RPMI7951 (cell line): ENCODE results near the gene FAM89A. TPM values are rescaled to one million over a fixed set of nuclear protein-coding genes. Genes with fewer than 3 reads are reported as not detected.

Experiments
- DNase-seq: peaks from one replicate; pipeline ENCODE4 v3.0.0-alpha.2; 2012; ENCODE audit warnings: low read depth
- total RNA-seq: library from RNA; depleted of rRNA; stranded (reverse); fragments of >200 nt; shearing (Covaris generic); gene quantifications from 2 replicates; pipeline ENCODE4 v1.2.3, GENCODE V29; 2014; rRNA removed

Gene FAM89A
- 18.9 and 20.7 TPM in 2 replicates for total RNA-seq

DNA sequence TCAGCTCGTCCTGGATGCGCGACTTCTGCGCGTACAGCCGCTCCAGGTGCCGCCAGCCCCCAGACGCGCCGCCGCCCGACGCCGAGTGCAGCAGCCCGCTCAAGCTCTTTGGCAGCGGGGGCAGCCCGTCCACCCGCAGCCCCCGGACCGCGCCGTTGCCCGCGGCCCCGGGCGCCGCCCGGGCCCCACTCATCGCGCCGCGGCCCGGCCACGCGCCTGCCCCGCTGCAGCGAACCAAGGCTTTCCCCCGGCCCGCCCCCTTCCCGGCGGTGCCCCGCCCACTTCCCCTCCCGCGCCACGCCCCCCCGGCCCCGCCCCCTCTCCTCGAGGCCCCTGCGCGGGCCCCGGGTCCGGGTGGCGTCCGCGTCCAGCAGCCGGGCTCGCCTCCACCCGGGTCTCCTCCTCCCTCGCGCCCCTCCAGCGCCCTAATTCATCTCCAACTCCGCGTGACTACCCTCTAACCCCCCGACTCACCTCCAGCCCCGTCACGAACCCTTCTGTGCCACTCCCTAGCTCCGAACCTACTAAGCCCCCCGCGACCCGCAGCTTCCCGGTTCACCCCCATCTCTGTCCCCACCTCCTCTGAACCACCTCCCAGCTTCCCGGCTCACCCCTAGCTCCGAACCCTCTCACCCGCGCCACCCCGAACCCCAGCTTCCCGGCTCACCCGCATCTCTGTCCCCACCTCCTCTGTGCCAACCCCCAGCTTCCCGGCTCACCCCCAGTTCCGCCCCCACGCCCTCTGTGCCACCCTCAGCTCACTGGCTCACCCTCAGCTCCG, at the start of gene FAM89A:
Gene FAM89A, minus strand, starts transcription at position 236 of the 781 bp plus-strand sequence. Its CDS starts 43 bp downstream, at position 193.
- peak; percentile 44 for DNase-seq

GRCh38 chr1:231084353-231084752, 44.3 kb upstream of the FAM89A start:
- DNase-seq, result no peak

DNA sequence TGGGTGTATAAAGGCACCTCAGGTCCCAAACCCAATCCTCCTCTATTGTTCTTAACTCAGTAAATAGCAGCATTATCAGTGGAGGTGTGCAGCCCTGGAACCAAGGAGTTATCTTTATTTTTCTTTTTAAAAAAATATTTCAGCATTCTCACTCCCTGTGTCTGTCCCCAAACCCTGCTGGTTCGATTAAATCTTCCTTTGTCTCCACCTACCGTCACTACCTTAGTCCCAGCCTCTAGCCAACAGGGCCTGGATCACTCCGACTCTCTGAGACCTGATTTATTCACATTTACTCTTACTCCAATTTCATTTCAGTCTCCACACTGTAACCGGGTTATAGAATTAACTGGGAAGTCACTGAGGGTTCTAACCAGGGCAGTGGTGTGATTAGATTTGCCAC, 39.1 kb upstream of the FAM89A start:
- no peak for DNase-seq

- no peak for DNase-seq
Observed at GRCh38 chr1:231078250-231078649, 38.2 kb upstream of the FAM89A start.

DNA sequence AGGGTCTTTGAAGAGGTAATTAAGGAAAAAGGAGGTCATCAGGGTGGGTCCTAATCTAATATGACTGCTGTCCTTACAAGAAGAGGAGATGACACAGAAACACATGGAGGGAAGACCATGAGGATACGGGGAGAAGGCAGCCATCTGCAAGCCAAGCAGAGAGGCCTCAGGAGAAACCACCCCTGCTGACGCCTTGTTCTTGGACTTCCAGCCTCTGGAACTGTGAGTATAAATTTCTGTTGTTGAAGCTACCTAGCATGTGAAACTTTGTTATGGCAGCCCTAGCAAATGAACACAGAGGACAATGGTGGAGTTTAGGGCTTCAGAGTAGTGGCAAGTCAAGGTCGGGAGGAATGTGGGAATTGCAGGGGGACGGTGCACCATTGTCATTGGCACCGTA, 36.7 kb upstream of the FAM89A start:
- DNase-seq, result no peak

- DNase-seq, result no peak
Observed at GRCh38 chr1:231075497-231075896, 35.4 kb upstream of the FAM89A start.

DNA sequence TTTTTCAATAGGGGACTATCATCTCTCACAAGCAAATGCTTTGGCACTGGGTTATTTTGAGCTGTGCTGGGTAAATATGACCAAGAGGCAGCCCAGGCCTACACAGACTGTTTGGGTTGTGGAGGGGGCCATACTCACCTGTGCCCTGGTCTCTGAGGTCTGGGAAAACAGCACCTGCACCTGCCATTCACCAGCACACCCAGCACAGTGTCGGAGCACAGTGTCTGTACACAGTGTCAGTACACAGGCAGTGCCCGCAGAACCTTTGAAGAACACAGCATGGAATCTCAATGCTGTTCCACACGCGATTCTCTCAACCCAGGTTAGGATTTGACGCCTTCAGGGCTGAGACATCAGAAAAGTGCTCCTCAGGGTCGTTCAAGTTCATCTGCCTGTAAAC, 35.0 kb upstream of the FAM89A start:
- no peak for DNase-seq

- DNase-seq, result no peak
Observed at GRCh38 chr1:231074046-231074445, 34.0 kb upstream of the FAM89A start.

DNA sequence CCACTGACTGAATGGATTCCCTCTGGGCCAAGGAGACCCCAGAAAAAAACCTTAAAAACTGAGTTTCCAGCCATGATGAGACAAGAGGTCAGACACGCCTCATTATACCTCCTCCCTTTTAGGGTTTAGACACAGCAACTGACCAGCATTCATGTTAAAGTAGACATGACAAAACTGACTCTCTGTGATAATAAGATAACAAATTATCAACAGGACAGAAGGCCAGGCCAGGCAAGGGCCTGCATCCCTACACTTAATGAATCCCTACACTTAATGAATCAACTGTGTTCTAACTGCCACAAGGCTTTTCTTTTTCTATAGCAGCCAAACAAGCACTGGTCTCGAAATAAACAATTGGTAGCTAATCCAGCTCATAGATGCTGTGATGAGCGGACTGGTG, 33.3 kb upstream of the FAM89A start:
- no peak for DNase-seq

GRCh38 chr1:231072502-231073094, 32.5 kb upstream of the FAM89A start:
- DNase-seq, result no peak

GRCh38 chr1:231072041-231072440, 32.0 kb upstream of the FAM89A start:
- DNase-seq, result no peak

DNA sequence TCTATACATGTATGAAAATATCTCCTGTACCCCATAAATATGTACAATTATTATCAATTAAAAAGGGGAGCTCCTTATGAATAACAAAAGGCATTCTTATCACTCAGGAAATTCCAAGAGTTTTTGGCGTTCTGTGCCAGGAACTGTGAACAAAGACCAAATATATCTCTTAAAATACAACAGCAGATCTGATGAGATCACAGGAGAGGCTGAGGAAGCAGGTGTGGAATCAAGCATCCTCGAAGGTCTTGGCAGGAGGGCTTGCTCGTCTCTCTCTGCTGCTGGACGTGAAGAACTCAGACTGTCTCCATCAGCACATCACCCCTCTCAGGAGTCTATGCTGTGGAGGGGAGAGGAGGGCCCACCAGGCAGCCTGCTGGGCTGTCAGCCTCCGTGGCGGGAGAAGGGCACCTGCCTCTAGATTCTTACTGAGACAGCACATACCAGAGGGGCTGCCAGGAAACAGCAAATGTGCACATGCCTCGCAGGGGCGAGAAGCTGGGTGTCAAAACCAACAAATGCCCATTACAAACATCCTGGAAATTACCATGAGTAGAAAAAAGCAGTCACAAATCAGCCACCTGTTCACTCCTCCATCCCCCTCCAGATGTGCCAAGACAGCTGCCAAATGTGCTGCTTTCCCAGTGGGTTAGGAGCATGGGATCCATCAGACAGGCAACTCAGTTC, 30.8 kb upstream of the FAM89A start:
- no peak for DNase-seq

DNA sequence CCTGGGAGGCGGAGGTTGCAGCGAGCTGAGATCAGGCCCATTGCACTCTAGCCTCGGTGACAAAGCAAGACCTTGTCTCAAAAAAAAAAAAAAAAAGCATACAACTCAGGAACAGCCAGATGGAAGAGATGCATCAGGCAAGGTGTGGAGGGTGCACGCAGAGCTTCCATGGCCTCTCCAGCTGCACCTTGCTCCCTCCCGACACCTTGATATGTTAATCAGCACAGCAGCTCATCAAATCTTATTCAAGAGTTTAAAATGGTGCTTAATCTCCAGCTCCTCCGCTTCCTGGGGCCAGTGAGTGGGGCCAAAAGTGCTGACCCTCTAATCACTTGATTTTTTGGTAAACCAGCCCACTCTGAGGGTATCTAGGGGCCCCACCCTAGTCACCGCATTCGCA, 29.3 kb upstream of the FAM89A start:
- no peak for DNase-seq

- no peak for DNase-seq
Observed at GRCh38 chr1:231068762-231069161, 28.7 kb upstream of the FAM89A start.

DNA sequence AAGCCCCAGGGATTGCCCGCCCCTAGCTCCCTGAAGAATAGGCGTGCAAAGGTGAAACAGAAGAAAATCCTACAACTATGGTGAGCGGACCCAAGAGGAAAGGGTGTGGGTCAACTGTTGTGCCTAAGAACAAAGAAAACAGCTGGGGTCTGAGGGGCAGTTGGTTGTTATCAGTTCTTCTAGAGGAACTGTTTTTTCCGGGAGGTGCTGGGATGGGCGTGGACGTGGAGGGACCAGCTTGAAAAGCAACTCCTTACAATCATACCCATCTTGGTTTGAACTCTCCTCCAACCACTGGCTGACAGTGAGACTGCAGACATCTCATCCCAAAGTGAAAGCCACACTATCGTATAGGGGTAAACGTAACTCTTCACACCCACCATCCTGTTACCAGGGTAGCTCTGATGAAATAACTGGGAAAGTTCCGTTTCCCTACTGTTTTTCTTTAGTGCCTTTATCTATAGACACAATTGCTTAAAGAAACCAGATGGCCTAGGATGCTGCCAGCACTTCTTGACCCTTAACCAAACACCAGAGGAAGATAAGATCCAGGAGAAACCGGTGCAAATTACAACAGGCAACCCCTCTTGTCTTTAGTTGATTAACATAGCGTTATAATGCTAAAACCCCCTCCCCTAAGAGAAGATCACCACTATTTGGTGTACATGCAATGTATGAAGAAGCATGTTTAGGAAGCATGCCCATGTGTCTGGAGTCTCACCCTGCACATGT, 25.6 kb upstream of the FAM89A start:
- no peak for DNase-seq

- DNase-seq, result no peak
Observed at GRCh38 chr1:231064418-231064817, 24.4 kb upstream of the FAM89A start.

- no peak for DNase-seq
Observed at GRCh38 chr1:231063331-231063730, 23.3 kb upstream of the FAM89A start.

DNA sequence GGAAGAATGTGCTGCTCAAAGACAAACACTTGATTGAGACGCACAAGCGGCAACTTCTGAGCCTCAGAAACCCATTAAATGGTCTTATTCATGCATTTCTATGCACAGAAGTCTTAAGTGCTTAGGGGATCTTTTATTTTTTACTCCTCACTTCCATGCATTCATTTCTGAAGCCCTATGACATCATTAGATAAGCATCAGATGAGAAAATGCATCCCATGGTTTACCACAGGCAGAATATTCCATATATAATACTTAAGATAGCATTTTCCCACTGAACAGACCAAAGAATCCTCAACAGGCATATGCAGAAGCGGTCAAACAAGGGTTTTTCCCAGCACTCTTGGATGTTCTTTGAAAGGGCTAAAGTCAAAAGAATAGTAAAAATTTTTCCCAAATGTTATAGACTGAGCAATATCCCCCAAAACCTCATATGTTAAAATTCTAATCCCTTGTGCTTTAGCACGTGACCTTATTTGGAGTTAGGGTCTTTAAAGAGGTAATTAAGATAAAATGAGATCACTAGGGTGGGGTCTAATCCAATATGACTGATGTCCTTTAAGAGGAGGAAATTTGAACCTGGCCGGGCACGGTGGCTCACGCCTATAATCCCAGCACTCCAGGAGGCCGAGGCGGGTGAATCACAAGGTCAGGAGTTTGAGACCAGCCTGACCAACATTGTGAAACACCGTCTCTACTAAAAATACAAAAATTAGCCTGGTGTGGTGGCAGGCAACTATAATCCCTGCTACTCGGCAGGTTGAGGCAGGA, 22.6 kb upstream of the FAM89A start:
- DNase-seq, result peak; percentile 42

DNA sequence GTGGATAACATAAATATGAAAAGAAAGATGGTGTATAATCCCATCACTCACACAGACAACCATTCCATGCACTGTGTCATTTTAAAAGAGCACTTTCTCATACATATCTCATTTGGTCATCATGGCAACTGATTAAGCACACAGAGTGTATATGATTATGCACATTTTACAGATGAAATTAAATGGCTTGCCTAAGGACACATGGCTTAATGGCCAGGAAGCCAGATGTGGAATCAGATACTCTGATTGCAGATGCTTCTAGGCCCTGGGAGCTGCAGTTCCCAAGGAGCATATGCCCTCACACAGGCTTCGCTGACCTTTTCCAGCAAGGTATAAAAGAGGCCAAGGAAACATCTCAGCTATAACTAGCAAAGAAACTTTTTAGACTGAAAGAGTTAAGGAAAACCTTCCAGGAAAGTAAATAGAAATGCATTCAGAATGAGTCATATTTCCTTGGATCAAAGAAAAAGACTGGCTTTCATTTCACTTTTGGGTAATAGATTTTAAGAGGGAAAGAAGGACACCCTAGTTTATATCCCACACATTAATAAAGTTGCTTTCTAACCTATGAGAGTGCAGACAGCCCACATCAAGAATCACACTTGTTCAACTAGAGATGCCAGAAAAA, 19.6 kb upstream of the FAM89A start:
- peak; percentile 48 for DNase-seq

DNA sequence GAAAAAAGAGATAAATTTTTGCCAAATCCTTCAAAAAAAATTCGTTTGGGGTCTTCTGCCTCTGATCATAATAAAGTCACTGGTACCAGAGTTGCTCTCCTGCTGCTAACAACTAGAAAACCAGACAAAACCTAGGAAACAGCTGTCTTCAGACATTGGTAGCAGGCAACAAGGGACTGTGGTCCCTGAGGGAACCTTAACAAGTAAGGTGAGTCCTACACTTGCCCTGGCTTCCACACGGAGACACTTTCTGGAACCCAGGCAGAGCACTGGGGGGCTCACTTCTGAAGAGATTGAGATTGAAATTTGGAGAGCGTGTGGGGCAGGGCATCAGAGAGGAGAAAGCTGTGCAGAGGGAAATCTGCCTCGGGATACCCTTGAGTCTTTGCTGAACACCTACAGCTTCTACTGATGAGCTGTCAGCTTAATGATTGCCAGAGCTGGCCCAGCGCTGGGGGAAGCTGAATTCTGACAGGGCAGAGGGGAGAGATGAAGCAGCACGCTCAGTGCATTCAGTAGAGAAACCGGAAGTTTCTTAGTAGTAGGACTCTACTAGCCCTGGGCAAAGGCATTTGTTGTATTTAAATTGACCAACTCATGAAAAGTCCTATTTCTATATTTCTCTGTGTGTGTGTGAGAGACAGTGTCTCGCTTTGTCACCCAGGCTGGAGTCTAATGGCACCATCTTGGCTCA, 18.5 kb upstream of the FAM89A start:
- DNase-seq, result peak; percentile 20
